ENCODE measurements around the gene NEFH.

- TF ChIP-seq YY1 (IDR thresholded peaks at IDR 0.05; ENCODE audit: low read depth) (no peak), RCOR1 (IDR thresholded peaks at IDR 0.05; ENCODE audit: low read length) (no peak), CTCF (IDR thresholded peaks at IDR 0.05) (no peak), SIN3A (IDR thresholded peaks at IDR 0.05; ENCODE audit: borderline replicate concordance, low read depth, low read length) (no peak), CHD2 (IDR thresholded peaks at IDR 0.05; ENCODE audit: low read length, partially characterized antibody) (no peak), PBX3 (IDR thresholded peaks at IDR 0.05) (no peak), RXRA (IDR thresholded peaks at IDR 0.05; ENCODE audit: borderline replicate concordance, low read depth) (no peak), POLR2AphosphoS5 (IDR thresholded peaks at IDR 0.05; ENCODE audit: low read depth, low read length) (no peak), FOXM1 (IDR thresholded peaks at IDR 0.05; ENCODE audit: low read depth) (no peak)
Measured at GRCh38 chr22:29450222-29450621, 29.8 kb upstream of the NEFH start.
